Measurements from ENCODE around the gene ZNF576. TPM values are rescaled to one million over a fixed set of nuclear protein-coding genes. Genes with fewer than 3 reads are reported as not detected.

Gene ZNF576
- total RNA-seq, 1 experiment from 2014 or later: 12.6 TPM

DNA sequence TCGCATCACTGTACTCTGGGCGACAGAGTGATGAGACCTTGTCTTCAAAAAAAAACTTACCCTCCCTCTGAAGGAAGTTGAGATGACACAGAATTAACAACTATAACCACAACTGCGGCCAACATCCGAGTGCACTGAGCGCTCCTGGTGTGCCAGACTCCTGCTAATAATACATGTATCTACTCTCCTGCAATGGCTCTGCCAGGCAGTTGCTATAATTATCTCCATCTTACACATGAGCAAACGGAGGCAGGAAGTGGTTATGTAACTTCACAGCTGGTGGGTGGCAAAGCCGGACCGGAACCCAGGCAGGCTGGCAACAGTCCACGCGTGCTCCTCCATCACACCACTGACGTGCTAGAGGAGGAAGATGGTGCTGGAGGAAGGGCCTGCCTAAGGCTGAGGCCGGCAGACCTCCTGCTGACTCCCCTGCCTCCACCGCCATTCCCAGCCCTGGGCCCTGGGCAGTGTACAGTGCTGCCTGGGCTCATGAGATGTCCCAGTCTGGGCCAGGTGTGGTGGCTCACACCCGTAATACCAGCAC, 33.6 kb upstream of the ZNF576 start:
- H3K36me3 ChIP-seq: peaks cover 50% of the 10 kb centered on the region
- peak overlapping the region; percentile 69 for H3K27ac ChIP-seq
- H3K9me3 ChIP-seq (replicated peaks): no peaks in the 10 kb centered on the region
- peaks cover 33% of the 10 kb centered on the region for H3K4me1 ChIP-seq (replicated peaks)
- peak; percentile 84 to 88 for DNase-seq (ENCODE audit: low read depth in 1 of 2, low spot score in 2 of 2)
- H3K4me3 ChIP-seq: no peak overlapping the region
- no peaks in the 10 kb centered on the region for H3K27me3 ChIP-seq (replicated peaks)

DNA sequence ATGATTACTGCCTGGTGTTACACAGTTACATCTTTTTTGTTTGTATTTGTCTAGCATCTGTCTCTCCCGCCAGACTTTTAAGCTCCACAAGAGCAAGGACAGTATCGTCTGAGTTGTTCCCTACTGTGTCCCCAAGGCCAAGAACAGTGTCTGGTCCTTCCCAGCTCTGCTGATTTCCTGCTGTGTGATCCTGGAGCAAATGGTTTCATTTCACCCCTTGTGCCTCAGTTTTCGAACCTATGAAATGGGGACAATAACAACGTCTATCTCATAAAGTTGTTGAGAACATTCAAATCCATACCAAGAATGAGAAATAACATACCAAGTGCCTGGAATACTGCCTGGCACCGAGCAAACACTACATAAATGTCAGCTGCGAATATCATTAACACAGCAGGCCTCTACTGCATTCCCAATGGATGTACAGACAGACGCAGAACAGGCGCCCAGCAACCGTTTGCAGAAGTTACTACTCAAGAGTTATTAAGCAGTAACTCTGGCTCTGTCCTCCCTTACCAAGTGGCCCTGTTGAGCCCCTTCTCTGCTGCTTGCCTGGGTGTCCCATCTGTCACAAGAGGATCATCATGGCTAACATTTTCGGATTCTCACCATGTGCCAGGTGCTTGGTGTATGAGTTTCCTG, 32.5 kb upstream of the ZNF576 start:
- Histone ChIP-seq H3K27me3 (replicated peaks) (no peaks in the 10 kb centered on the region), H3K4me3 (no peak overlapping the region), H3K4me1 (replicated peaks) (peaks cover 30% of the 10 kb centered on the region), H3K27ac (peak overlapping the region; percentile 69; the same call in 1 of the 2 replicates), H3K36me3 (peaks cover 48% of the 10 kb centered on the region), H3K9me3 (replicated peaks) (no peaks in the 10 kb centered on the region)
- DNase-seq (ENCODE audit: low read depth in 1 of 2, low spot score in 2 of 2): no peak

DNA sequence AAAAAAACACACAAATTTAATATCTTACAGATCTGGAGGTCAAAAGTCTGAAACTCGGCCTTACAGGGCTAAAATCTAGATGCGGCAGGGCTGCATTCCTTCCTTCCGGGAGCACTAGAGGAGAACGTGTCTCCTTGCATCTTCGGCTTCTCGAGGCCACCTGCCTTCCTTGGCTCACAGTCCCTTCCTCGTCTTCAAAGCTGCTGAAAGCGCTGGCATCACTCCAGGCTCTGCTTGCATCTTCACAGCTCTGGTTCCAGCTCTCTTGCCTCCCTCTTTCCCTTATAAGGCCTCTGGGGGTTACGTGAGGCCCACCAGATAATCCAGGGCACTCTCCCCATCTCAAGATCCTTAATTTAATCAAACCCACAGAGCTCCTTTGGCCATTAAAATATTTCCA, 31.6 kb upstream of the ZNF576 start:
- no peak for DNase-seq (ENCODE audit: low read depth in 1 of 2, low spot score in 2 of 2)

DNA sequence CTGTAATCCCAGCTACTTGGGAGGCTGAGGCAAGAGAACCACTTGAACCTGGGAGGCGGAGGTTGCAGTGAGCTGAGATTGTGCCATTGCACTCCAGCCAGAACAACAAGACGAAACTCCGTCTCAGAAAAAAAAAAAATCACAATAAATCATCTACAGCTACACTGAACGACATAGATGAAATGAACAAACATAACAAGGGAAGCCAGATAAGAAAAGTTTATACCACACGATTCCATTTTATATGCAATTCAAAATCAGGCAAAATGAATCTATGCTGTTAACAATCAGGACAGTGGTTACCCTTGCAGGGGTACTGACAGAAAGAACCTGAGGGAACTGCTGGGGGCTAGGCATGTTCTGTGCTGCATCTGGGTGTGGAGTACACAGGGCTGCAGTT, 26.7 kb upstream of the ZNF576 start:
- Histone ChIP-seq H3K27ac (no peak overlapping the region), H3K9me3 (replicated peaks) (no peaks in the 10 kb centered on the region), H3K4me1 (replicated peaks) (peaks cover 14% of the 10 kb centered on the region), H3K36me3 (peaks cover 30% of the 10 kb centered on the region), H3K27me3 (replicated peaks) (no peaks in the 10 kb centered on the region), H3K4me3 (no peak overlapping the region)
- DNase-seq (ENCODE audit: low read depth in 1 of 2, low spot score in 2 of 2): no peak

More for the DNA sequence above, 31.6 kb upstream of the ZNF576 start:
- H3K9me3 ChIP-seq (replicated peaks): no peaks in the 10 kb centered on the region
- H3K4me1 ChIP-seq (replicated peaks): peaks cover 30% of the 10 kb centered on the region
- peaks cover 43% of the 10 kb centered on the region for H3K36me3 ChIP-seq
- no peaks in the 10 kb centered on the region for H3K27me3 ChIP-seq (replicated peaks)
- no peak overlapping the region for H3K27ac ChIP-seq
- H3K4me3 ChIP-seq: no peak overlapping the region

DNA sequence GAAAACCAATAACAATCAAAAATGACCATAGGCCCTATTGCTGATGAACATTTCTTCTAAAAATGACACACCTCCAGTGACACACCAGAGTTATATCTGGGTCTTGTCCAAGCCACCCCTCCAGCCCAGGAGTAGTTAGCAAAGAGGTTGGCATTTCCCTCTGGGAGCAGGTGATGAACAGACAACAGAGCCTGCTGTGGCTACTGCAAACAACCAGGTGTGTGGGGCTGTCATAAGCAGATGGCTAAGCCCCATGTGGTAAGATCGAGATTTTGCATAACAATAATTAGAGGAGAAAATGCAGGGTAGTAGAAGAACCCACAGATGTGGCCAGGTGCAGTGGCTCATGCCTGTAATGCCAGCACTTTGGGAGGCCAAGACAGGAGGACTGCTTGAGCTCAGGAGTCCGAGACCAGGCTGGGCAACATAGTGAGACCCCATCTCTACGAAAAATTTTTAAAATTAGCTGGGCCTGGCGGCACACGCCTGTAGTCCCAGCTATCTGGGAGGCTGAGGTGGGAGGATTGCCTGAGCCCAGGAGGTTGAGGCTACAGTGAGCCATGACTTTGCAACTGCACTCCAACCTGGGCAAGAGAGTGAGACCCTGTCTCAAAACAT, 26.1 kb upstream of the ZNF576 start:
- no peaks in the 10 kb centered on the region for H3K9me3 ChIP-seq (replicated peaks)
- H3K27ac ChIP-seq: no peak overlapping the region
- no peak for DNase-seq (ENCODE audit: low read depth in 1 of 2, low spot score in 2 of 2)
- peaks cover 28% of the 10 kb centered on the region for H3K36me3 ChIP-seq
- no peak overlapping the region for H3K4me3 ChIP-seq
- H3K4me1 ChIP-seq (replicated peaks): peaks cover 16% of the 10 kb centered on the region
- no peaks in the 10 kb centered on the region for H3K27me3 ChIP-seq (replicated peaks)

DNA sequence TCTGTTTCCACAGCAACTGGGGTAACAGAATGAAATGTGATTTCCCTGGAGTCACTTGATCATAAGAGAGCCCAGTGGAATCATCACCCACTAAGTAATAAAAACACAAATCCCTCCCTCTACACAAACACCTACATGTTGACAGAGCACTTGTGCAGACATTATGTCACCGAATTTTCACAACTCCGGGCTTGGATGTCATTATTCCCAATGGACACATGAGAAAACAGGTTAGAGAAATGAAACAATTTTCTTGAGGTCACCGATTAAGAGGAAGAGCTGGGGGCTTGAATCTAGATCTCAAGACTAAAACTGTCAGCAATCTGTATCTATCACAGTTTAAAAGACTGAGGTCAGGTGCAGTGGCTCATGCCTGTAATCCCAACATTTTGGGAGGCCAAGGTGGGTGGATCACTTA, 24.2 kb upstream of the ZNF576 start:
- no peaks in the 10 kb centered on the region for H3K27me3 ChIP-seq (replicated peaks)
- peaks cover 32% of the 10 kb centered on the region for H3K36me3 ChIP-seq
- H3K4me3 ChIP-seq: no peak overlapping the region
- H3K27ac ChIP-seq: no peak overlapping the region
- H3K9me3 ChIP-seq (replicated peaks): no peaks in the 10 kb centered on the region
- no peak for DNase-seq (ENCODE audit: low read depth in 1 of 2, low spot score in 2 of 2)
- peaks cover 16% of the 10 kb centered on the region for H3K4me1 ChIP-seq (replicated peaks)

DNA sequence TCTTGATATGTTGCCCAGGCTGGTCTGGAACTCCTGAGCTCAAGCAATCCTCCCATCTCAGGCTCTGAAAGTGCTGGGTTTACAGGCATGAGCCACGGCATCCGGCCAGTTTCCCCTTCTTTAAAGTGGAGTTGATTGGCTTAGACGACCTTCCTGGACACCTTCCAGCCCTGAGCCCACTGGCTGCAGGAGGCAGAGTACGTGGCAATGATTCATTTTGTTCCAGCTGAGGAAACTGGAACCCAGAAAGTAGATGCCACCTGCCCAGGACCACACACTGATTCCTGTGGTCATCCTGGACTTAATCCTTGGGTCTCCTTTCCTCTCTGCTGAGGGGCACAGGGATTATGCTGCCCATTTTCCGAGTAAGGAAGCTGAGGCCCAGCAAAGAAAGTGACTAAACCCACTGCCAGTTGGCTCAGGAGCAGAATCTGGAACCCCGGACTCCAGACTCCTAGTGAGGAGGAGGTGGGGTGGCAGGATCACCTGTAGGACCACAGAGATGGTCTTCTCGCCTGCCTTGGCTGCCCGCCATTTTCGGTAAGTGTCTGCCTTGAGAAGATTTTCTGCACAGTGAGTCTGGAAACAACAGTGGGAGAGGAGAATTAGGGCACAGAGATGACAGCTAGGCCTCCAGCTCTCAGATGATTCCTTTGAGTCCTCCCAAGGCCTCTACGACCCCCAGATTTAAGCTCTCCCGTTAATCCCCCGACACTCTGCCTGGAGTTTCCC, 21.8 kb upstream of the ZNF576 start:
- H3K36me3 ChIP-seq: peaks cover 29% of the 10 kb centered on the region
- H3K4me1 ChIP-seq (replicated peaks): peaks cover 16% of the 10 kb centered on the region
- H3K4me3 ChIP-seq: peak overlapping the region; percentile 61
- peak; percentile 48 to 80 for DNase-seq (ENCODE audit: low read depth in 1 of 2, low spot score in 2 of 2)
- no peaks in the 10 kb centered on the region for H3K27me3 ChIP-seq (replicated peaks)
- H3K9me3 ChIP-seq (replicated peaks): no peaks in the 10 kb centered on the region
- H3K27ac ChIP-seq: peak overlapping the region; percentile 79

DNA sequence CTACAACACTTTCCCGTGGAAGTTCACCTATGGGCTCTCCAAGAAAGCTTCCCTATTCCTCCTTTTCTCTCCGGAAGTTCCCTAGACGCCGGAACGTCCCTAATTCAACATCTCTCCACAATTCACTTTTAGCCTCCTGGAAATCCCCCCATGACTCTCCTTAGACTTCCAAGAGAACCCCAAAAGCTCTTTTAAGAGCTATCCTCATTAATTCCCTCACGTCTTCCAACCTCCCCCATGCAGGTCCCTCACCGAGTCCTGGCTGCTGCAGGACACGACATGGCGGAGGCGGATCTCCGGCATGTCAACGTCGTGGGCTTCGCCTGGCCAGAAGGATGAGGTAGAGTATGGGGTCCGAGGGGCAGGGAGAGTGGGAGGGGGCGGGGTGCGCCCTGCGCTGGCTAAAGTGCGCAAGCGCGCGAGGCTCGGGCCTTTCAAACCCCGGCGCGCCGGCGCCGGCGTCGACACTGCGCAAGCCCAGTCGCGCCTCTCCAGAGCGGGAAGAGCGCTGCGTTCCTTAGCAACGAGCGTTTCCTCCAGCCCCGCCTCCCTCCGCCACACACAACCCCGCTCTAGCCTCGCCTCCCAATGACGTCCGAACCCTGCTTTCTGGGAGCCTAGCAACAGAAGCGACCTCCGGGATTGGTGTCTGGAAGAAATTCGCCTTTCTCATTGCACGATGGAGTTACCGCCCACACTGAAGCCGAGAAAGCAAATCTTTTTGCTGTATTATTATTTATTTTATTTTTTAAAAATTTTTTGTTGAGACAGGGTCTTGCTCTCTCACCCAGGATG, 21.0 kb upstream of the ZNF576 start, which contains the start of the genes PINLYP and XRCC1:
Gene PINLYP (plus strand): TSS at position 646 of the 795 bp plus-strand sequence. CDS start 1,391 bp downstream, outside the sequence.
Gene XRCC1 (minus strand): TSS at position 372 of the 795 bp plus-strand sequence. CDS start 69 bp downstream, at position 303.
- Histone ChIP-seq H3K27ac (peak within 1 kb of the TSS; percentile 79), H3K4me1 (replicated peaks) (peaks cover 16% of the 10 kb centered on the region), H3K4me3 (peak within 1 kb of the TSS; percentile 61), H3K27me3 (replicated peaks) (no peaks in the 10 kb centered on the region), H3K9me3 (replicated peaks) (no peaks in the 10 kb centered on the region), H3K36me3 (peaks cover 25% of the 10 kb centered on the region)
- DNase-seq (ENCODE audit: low read depth in 1 of 2, low spot score in 2 of 2): peak; percentile 96 to 98

DNA sequence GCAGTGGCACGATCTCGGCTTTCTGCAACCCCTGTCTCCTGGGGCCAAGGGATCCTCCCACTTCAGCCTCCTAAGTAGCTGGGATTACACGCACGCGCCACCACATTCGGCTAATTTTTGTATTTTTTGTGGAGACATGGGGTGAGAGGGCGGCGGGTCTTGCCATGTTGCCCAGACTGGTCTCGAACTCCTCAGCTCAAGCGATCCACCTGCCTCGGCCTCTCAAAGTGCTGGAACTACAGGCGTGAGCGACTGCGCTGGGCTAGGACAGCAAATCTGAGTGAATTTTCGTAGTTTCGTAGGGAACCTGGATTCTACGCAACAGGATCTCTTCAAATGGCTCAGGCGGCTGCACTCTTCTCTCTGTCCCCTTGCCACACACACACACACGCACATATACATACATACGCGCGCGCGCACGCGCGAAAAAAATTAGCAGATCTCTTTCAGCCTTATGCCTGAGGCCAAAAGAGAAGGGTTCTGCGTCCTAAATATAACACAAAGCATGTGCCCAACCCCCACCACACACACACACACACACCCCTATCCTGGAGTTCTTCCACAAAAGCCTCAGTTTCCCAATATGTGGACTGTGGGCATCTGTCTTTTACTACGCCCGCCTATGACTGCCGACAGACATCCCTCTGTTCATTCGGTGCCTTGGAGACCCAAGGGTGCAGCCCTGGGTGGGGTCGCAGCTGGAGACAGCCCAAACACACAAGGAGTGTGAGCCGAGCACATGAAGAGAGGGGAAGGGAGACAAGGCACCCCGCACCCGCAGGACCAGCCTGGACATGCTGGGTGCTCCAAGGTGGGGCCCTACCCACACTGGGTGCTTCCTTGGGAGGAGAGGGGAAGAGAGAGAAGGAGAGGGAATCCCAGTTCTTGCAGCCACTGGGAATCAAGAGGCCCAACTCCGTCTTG, 20.2 kb upstream of the ZNF576 start:
- Histone ChIP-seq H3K27me3 (replicated peaks) (no peaks in the 10 kb centered on the region), H3K36me3 (peaks cover 24% of the 10 kb centered on the region), H3K4me3 (peak overlapping the region; percentile 61), H3K9me3 (replicated peaks) (no peaks in the 10 kb centered on the region), H3K4me1 (replicated peaks) (peaks cover 8% of the 10 kb centered on the region), H3K27ac (peak overlapping the region; percentile 40)
- no peak for DNase-seq (ENCODE audit: low read depth in 1 of 2, low spot score in 2 of 2)

DNA sequence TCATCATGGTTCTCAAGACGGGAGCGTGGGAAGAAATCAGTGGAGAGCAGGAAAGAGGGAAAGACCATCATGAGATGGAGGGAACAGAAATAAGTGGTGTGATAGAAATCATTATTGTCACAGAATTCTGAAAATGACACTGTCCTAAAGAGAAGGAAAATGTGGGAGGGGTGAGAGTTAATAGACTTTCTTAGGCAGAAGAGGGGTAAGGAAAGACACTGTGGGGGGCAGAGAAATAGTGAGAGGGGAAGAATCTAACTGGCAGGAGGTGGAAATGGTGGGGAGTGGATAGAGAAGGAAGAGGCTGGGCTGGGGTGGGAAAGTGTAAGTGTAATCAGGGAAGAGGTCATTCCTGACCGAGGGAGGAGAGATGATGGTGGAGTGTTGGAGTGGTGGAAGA, 17.6 kb upstream of the ZNF576 start:
- no peak for DNase-seq (ENCODE audit: low read depth in 1 of 2, low spot score in 2 of 2)
- Histone ChIP-seq H3K4me1 (replicated peaks) (peaks cover 5% of the 10 kb centered on the region), H3K36me3 (peaks cover 13% of the 10 kb centered on the region), H3K27ac (no peak overlapping the region), H3K9me3 (replicated peaks) (no peaks in the 10 kb centered on the region), H3K27me3 (replicated peaks) (no peaks in the 10 kb centered on the region), H3K4me3 (no peak overlapping the region)

DNA sequence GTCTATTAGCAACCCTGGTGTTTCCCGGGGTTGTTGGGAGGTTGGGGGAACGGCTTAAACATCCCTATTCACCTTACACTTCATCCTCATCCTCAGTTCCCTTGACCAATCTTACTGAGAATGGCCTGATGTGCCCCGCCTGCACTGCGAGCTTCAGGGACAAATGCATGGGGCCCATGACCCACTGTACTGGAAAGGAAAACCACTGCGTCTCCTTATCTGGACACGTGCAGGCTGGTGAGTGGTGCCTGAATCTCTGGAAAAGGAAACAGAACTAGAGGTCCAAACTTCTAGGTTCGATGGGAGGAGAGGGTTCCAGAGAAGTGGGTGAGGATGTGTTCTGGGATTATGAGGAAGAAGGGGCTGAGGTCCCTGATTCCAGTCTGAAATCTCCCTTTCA, 14.9 kb upstream of the ZNF576 start:
- no peak overlapping the region for H3K27ac ChIP-seq
- peaks cover 11% of the 10 kb centered on the region for H3K36me3 ChIP-seq
- no peaks in the 10 kb centered on the region for H3K27me3 ChIP-seq (replicated peaks)
- no peak for DNase-seq (ENCODE audit: low read depth in 1 of 2, low spot score in 2 of 2)
- no peaks in the 10 kb centered on the region for H3K4me1 ChIP-seq (replicated peaks)
- no peak overlapping the region for H3K4me3 ChIP-seq
- H3K9me3 ChIP-seq (replicated peaks): no peaks in the 10 kb centered on the region

DNA sequence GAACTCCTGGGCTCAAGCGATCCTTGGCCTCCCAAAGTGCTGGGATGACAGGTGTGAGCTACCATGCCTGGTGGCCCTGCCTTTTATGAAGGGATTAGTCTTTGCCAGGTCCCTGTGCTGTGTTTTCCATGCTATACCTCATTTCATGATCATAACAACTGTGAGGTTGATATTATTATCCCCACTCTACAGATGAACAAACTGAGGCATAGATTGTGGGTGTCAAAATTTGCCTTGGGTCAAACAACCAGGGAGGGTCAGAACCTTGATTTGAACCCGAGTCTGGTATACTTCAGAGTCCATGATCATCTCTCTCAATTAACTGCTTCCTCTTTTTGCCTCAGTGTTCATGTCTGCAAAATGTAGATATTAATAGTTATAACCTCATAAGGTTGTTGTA, 13.9 kb upstream of the ZNF576 start:
- H3K27ac ChIP-seq: no peak overlapping the region
- H3K9me3 ChIP-seq (replicated peaks): no peaks in the 10 kb centered on the region
- no peaks in the 10 kb centered on the region for H3K4me1 ChIP-seq (replicated peaks)
- peaks cover 20% of the 10 kb centered on the region for H3K36me3 ChIP-seq
- H3K27me3 ChIP-seq (replicated peaks): no peaks in the 10 kb centered on the region
- H3K4me3 ChIP-seq: no peak overlapping the region
- no peak for DNase-seq (ENCODE audit: low read depth in 1 of 2, low spot score in 2 of 2)

All from SJSA1 (cell line).